ENCODE measurements around the gene HSPG2.

GRCh38 chr1:21855257-21856096, 81.6 kb downstream of the HSPG2 start:
- TF ChIP-seq EP300 (IDR thresholded peaks at IDR 0.05; ENCODE audit: borderline replicate concordance) (no peak), EGR1 (IDR thresholded peaks at IDR 0.05) (no peak), YY1 (IDR thresholded peaks at IDR 0.05; ENCODE audit: low read depth) (no peak), TAF1 (IDR thresholded peaks at IDR 0.05; ENCODE audit: low read depth) (no peak), MAX (IDR thresholded peaks at IDR 0.05) (no peak), REST (IDR thresholded peaks at IDR 0.05; ENCODE audit: low read depth) (no peak), USF1 (IDR thresholded peaks at IDR 0.05) (no peak), RAD21 (IDR thresholded peaks at IDR 0.05; ENCODE audit: low read depth) (no peak), CEBPB (IDR thresholded peaks at IDR 0.05) (no peak), FOXM1 (IDR thresholded peaks at IDR 0.05; ENCODE audit: borderline replicate concordance, low read depth) (no peak)
